ENCODE measurements around the gene CFDP1.

The CFDP1 gene

DNA sequence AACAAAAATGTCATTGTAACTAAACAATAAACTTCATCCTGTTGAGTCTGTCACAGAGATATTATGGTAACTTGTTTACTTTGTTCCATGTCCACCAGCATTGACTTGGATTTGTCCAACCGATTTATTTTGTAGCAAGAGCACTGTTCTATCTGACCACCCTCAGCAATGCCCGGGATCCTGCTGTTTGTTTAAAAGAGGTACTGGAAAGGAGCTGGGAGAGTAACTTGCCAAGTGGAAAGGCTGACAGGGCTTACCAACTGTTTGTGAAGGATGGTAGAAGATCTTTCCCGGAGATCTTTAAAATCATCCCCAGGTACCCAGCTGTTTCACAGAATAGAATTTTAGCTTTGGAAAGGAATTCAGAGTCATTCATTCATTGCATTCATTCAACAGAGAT, 122.8 kb downstream of the CFDP1 start:
- H4K20me1 ChIP-seq (ENCODE audit: control insufficient read depth, insufficient read depth, low read depth, low read length), result 0 out of 2 replicates have a peak, but pooled peaks cover 2% of the 10 kb centered on the region
- no peak overlapping the region for H3K4me2 ChIP-seq (ENCODE audit: low read length)
- no peaks in the 10 kb centered on the region for H3F3A ChIP-seq (ENCODE audit: control insufficient read depth, insufficient read depth)
- no peak overlapping the region for H3K27ac ChIP-seq (ENCODE audit: low read depth, low read length)
- no peaks in the 10 kb centered on the region for H3K79me2 ChIP-seq (ENCODE audit: control insufficient read depth, low read length)
- no peaks in the 10 kb centered on the region for H3K9me2 ChIP-seq (replicated peaks; ENCODE audit: control insufficient read depth, low read length)
- peaks cover 3% of the 10 kb centered on the region; the same call in 1 of the 2 replicates for H3K36me3 ChIP-seq (ENCODE audit: control insufficient read depth, low read length)
- H3K9me3 ChIP-seq (ENCODE audit: control insufficient read depth, insufficient read depth, low read length), result no peaks in the 10 kb centered on the region
- TF ChIP-seq EZH2phosphoT487 (IDR thresholded peaks at IDR 0.05; ENCODE audit: borderline replicate concordance, low read length), result no peak
- no peak for TF ChIP-seq CTCF (IDR thresholded peaks at IDR 0.05; ENCODE audit: low read depth, low read length, poor library complexity, severe bottlenecking)
- H3K4me1 ChIP-seq (ENCODE audit: control insufficient read depth, low read length), result no peaks in the 10 kb centered on the region
- H3K27me3 ChIP-seq (ENCODE audit: control insufficient read depth, low read length), result no peaks in the 10 kb centered on the region
- H3K4me3 ChIP-seq (ENCODE audit: low read length), result no peak overlapping the region

GRCh38 chr16:75309899-75310430, 123.3 kb downstream of the CFDP1 start:
- peaks cover 6% of the 10 kb centered on the region for H3K36me3 ChIP-seq (ENCODE audit: control insufficient read depth, low read length)
- H3K79me2 ChIP-seq (ENCODE audit: control insufficient read depth, low read length), result no peaks in the 10 kb centered on the region
- H4K20me1 ChIP-seq (ENCODE audit: control insufficient read depth, insufficient read depth, low read depth, low read length), result 0 out of 2 replicates have a peak, but pooled peaks cover 2% of the 10 kb centered on the region
- H3K4me2 ChIP-seq (ENCODE audit: low read length), result no peak overlapping the region
- H3K9me2 ChIP-seq (replicated peaks; ENCODE audit: control insufficient read depth, low read length), result no peaks in the 10 kb centered on the region
- no peaks in the 10 kb centered on the region for H3K9me3 ChIP-seq (ENCODE audit: control insufficient read depth, insufficient read depth, low read length)
- H3K4me3 ChIP-seq (ENCODE audit: low read length), result no peak overlapping the region
- TF ChIP-seq EZH2phosphoT487 (IDR thresholded peaks at IDR 0.05; ENCODE audit: borderline replicate concordance, low read length) (no peak), CTCF (IDR thresholded peaks at IDR 0.05; ENCODE audit: low read depth, low read length, poor library complexity, severe bottlenecking) (no peak)
- H3F3A ChIP-seq (ENCODE audit: control insufficient read depth, insufficient read depth), result no peaks in the 10 kb centered on the region
- no peaks in the 10 kb centered on the region for H3K27me3 ChIP-seq (ENCODE audit: control insufficient read depth, low read length)
- H3K4me1 ChIP-seq (ENCODE audit: control insufficient read depth, low read length), result 0 out of 2 replicates have a peak, but pooled peaks cover 3% of the 10 kb centered on the region
- no peak overlapping the region for H3K27ac ChIP-seq (ENCODE audit: low read depth, low read length)

GRCh38 chr16:75309156-75309555, 124.1 kb downstream of the CFDP1 start:
- Histone ChIP-seq H3F3A (ENCODE audit: control insufficient read depth, insufficient read depth) (no peaks in the 10 kb centered on the region), H3K79me2 (ENCODE audit: control insufficient read depth, low read length) (no peaks in the 10 kb centered on the region), H3K27ac (ENCODE audit: low read depth, low read length) (no peak overlapping the region), H3K9me2 (replicated peaks; ENCODE audit: control insufficient read depth, low read length) (no peaks in the 10 kb centered on the region), H3K4me3 (ENCODE audit: low read length) (no peak overlapping the region), H3K27me3 (ENCODE audit: control insufficient read depth, low read length) (no peaks in the 10 kb centered on the region), H4K20me1 (ENCODE audit: control insufficient read depth, insufficient read depth, low read depth, low read length) (0 out of 2 replicates have a peak, but pooled peaks cover 2% of the 10 kb centered on the region), H3K4me2 (ENCODE audit: low read length) (no peak overlapping the region), H3K4me1 (ENCODE audit: control insufficient read depth, low read length) (0 out of 2 replicates have a peak, but pooled peaks cover 3% of the 10 kb centered on the region), H3K36me3 (ENCODE audit: control insufficient read depth, low read length) (peaks cover 14% of the 10 kb centered on the region), H3K9me3 (ENCODE audit: control insufficient read depth, insufficient read depth, low read length) (no peaks in the 10 kb centered on the region)
- TF ChIP-seq CTCF (IDR thresholded peaks at IDR 0.05; ENCODE audit: low read depth, low read length, poor library complexity, severe bottlenecking) (no peak), EZH2phosphoT487 (IDR thresholded peaks at IDR 0.05; ENCODE audit: borderline replicate concordance, low read length) (no peak)

Data from DOHH2 (cell line).